ENCODE data around the gene HNRNPF.

GRCh38 chr10:43458227-43458626 is 49.2 kb upstream of the HNRNPF start:
- TF ChIP-seq CTCF (IDR thresholded peaks at IDR 0.05) (no peak), POLR2A (IDR thresholded peaks at IDR 0.05) (no peak)
